ENCODE results near the gene NAALADL2. TPM values are rescaled to one million over a fixed set of nuclear protein-coding genes. Genes with fewer than 3 reads are reported as not detected.

The NAALADL2 gene
- total RNA-seq, 4 donors from 2014 or later = 10.3 to 16.7 (median 10.9) TPM

DNA sequence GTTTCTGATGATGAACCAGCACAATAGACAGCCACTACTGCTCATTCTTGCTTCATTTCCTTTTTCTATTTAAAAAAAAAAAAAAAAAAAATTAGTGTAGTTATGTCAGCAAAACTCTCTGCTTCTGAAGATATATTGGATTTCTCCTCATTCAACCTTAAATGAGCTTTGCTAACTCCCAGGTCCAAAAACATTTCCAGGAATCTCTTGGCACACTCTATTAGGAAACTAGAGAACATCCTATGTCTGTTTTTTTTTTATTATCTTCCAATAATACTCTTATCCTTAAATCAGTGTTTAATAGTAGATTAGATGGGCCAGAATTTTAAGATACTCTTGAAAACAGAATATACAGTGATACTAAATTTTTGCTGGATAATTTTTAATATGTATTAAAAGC lies 398.0 kb downstream of the NAALADL2 start:
- Histone ChIP-seq H3K36me3 (no peaks in the 10 kb centered on the region), H3K27ac (no peak overlapping the region), H3K4me3 (no peak overlapping the region), H3K27me3 (no peaks in the 10 kb centered on the region), H3K9me3 (no peaks in the 10 kb centered on the region), H3K4me1 (peaks cover 0 to 11% (median 2%) of the 10 kb centered on the region in 4 donors)
- TF ChIP-seq POLR2A (IDR thresholded peaks at IDR 0.05) (no peak), EP300 (IDR thresholded peaks at IDR 0.05) (no peak)
- TF ChIP-seq, protein P1, sequence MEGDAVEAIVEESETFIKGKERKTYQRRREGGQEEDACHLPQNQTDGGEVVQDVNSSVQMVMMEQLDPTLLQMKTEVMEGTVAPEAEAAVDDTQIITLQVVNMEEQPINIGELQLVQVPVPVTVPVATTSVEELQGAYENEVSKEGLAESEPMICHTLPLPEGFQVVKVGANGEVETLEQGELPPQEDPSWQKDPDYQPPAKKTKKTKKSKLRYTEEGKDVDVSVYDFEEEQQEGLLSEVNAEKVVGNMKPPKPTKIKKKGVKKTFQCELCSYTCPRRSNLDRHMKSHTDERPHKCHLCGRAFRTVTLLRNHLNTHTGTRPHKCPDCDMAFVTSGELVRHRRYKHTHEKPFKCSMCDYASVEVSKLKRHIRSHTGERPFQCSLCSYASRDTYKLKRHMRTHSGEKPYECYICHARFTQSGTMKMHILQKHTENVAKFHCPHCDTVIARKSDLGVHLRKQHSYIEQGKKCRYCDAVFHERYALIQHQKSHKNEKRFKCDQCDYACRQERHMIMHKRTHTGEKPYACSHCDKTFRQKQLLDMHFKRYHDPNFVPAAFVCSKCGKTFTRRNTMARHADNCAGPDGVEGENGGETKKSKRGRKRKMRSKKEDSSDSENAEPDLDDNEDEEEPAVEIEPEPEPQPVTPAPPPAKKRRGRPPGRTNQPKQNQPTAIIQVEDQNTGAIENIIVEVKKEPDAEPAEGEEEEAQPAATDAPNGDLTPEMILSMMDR (IDR thresholded peaks at IDR 0.05) = no peak
- no peak for DNase-seq (ENCODE audit: low spot score in 2 of 2)

DNA sequence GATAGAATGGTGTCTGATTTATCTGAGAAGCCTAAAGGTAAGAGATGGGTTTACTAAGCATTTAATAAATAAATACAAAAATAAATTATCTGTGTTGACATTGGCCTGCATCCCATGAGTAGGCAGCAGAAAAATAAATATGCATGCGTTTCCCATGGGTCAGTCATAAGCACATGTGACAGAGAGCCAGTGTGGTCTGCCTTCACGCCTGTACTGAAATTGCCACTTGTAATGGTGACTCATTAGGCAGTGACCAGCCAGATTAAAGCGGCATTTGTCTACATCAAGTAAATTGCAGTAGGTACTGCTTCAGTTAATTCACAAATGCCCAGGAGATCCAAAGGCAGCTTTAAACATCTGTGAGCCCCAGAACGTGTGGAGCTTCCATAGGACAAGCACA lies 399.6 kb downstream of the NAALADL2 start:
- WGBS, 2 donors = 67 to 70% methylated on average over 4 of the region's 4 CpGs
- peaks cover 0 to 11% (median 2%) of the 10 kb centered on the region in 4 donors for H3K4me1 ChIP-seq

DNA sequence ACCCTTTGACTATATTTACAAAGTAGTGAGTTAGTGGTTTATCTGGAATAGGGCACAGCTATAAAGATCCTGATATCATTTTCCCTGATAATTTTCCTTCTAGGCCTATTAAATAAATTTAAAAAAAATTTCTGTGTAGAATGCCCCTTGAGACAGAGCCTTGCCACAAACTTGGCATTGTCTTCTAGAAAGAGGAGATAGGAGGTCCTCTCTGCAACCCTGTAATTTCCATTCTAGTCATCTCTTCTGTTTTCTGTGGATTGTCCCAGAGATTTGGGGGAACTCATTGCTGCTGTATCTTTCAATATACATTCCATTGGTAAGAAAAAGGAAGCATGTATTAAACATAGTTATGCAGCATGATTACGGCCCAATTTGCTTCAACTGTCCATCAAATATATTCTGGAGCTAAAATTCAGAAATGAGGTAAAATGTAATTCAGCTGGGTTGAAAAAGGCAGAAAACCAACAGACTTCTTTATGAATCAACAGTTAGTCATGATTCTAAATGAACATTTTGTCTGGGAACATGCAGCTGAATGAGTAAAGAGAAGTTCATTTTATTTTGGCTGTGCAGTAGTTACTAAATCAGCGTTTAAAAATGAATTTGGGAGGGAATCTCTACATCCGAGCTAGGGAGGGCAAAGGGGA lies 401.1 kb downstream of the NAALADL2 start:
- Histone ChIP-seq H3K9me3 (no peaks in the 10 kb centered on the region), H3K4me1 (peaks cover 0 to 11% (median 2%) of the 10 kb centered on the region in 4 donors), H3K27me3 (no peaks in the 10 kb centered on the region), H3K27ac (peak overlapping the region in 1 of 4 donors; percentile 54), H3K4me3 (no peak overlapping the region), H3K36me3 (no peaks in the 10 kb centered on the region)
- DNase-seq (ENCODE audit: low spot score in 2 of 2) = no peak
- TF ChIP-seq POLR2A (IDR thresholded peaks at IDR 0.05) (no peak), EP300 (IDR thresholded peaks at IDR 0.05) (no peak)
- TF ChIP-seq, protein P1 (IDR thresholded peaks at IDR 0.05) = no peak
- WGBS, 2 donors = 30 to 31% methylated on average over 3 of the region's 3 CpGs

More for the DNA sequence above, 399.6 kb downstream of the NAALADL2 start:
- TF ChIP-seq EP300 (IDR thresholded peaks at IDR 0.05) (no peak), POLR2A (IDR thresholded peaks at IDR 0.05) (no peak)
- Histone ChIP-seq H3K27me3 (no peaks in the 10 kb centered on the region), H3K27ac (no peak overlapping the region), H3K9me3 (no peaks in the 10 kb centered on the region), H3K36me3 (no peaks in the 10 kb centered on the region), H3K4me3 (no peak overlapping the region)
- no peak for DNase-seq (ENCODE audit: low spot score in 2 of 2)

DNA sequence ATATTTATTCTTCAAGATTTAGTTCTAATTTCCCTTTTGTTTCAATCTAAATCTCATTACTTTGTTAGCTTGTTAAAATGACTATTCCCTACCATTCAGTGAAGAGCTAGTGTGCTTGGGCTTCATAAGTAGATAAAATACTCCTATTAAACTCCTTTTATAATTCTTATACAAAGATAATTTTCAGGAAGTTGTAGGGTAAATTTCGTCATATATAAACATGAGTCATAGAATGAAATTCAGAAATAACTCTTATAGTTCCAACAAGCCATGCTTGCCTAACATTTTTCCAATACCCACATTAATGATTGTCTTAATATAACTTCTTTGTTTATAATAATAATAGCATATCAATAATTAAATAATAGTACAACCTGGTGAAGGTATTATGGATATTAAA lies 407.3 kb downstream of the NAALADL2 start:
- no peaks in the 10 kb centered on the region for H3K27me3 ChIP-seq
- no peak overlapping the region for H3K4me3 ChIP-seq
- 29 to 86% methylated on average over 1 of the region's 1 CpG for WGBS, 2 donors
- TF ChIP-seq EP300 (IDR thresholded peaks at IDR 0.05) = no peak
- TF ChIP-seq POLR2A (IDR thresholded peaks at IDR 0.05) = no peak
- TF ChIP-seq, protein P1 (IDR thresholded peaks at IDR 0.05) = no peak
- no peaks in the 10 kb centered on the region for H3K36me3 ChIP-seq
- no peak overlapping the region for H3K27ac ChIP-seq
- DNase-seq (ENCODE audit: low spot score in 2 of 2) = no peak
- no peaks in the 10 kb centered on the region for H3K4me1 ChIP-seq
- H3K9me3 ChIP-seq = no peaks in the 10 kb centered on the region

DNA sequence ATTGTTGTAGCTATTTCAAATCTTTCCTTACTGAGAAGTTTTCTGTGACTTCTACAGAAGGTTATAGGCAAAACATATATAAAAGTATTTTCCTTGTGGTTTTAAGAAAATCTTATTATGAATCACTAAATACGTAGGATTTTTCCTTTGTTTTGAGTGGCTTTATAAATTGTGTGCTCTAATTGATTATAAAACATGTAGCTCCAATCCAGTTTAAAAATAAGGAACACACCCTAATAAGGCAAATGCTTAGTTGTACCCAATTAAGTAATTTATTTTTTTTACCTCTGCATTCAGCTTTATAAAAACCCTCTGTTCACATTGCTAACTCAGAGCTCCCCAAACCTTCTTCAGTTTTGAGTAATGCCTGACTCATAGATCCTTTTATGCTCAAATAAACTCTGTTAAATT lies 408.0 kb downstream of the NAALADL2 start:
- no peaks in the 10 kb centered on the region for H3K36me3 ChIP-seq
- TF ChIP-seq POLR2A (IDR thresholded peaks at IDR 0.05) (no peak), EP300 (IDR thresholded peaks at IDR 0.05) (no peak)
- TF ChIP-seq, protein P1 (IDR thresholded peaks at IDR 0.05) = no peak
- no peaks in the 10 kb centered on the region for H3K9me3 ChIP-seq
- no peak overlapping the region for H3K4me3 ChIP-seq
- no peak for DNase-seq (ENCODE audit: low spot score in 2 of 2)
- no peaks in the 10 kb centered on the region for H3K27me3 ChIP-seq
- H3K27ac ChIP-seq = no peak overlapping the region
- no peaks in the 10 kb centered on the region for H3K4me1 ChIP-seq
- WGBS, 2 donors = 92 to 98% methylated on average over 1 of the region's 1 CpG
